Endothelial cell of umbilical vein (primary cell): ENCODE data around the gene UROC1. TPM values are rescaled to one million over a fixed set of nuclear protein-coding genes. Genes with fewer than 3 reads are reported as not detected.

Experiments
- BruUV-seq: library from RNA; stranded (reverse); fragments of 400-500 nt; replicated peaks from 2 replicates; lab custom pipeline; 2021; lab: Mats Ljungman, UMichigan
- CTCF ChIA-PET: fragments of 300-600, 350-600 bp; sonication (Branson Sonifier 250); formaldehyde crosslinking; loops from one replicate; lab custom pipeline; 2021; ENCODE audit warnings: antibody characterized with exemption, inconsistent platforms; lab: Charles Lee
- POLR2A ChIA-PET: fragments of 300-600, 350-600 bp; sonication (Branson Sonifier 250); formaldehyde crosslinking; loops from one replicate; lab custom pipeline; 2021; ENCODE audit warnings: antibody characterized with exemption, inconsistent platforms; lab: Charles Lee
- DNase-seq: peaks from one replicate; pipeline ENCODE4 v3.0.0-alpha.2; 2011; ENCODE audit warnings: low read depth, low spot score
- FAIRE-seq: peaks from 2 replicates; lab custom pipeline; 2011; peaks lifted over from hg19 to GRCh38; lab: Jason Lieb, UNC
- H2AFZ ChIP-seq: 2 replicates; pipeline ENCODE4 v1.6.0; 2012; ENCODE audit warnings: low read depth, low read length, control low read depth, inconsistent platforms
- H3K27ac ChIP-seq: 2 replicates; pipeline ENCODE4 v1.5.1; 2011; ENCODE audit warnings: low read depth, mild to moderate bottlenecking, control low read depth, low read length, moderate library complexity; ENCODE audit not compliant: insufficient read depth
- H3K27me3 ChIP-seq, 2 experiments: 2 replicates each; pipeline versions ENCODE4 v1.6.0 to v1.6.1; 2011; ENCODE audit warnings: low read length in 2 of 2, mixed read lengths in 1 of 2; ENCODE audit not compliant: control insufficient read depth in 2 of 2, insufficient read depth in 2 of 2
- H3K36me3 ChIP-seq, 2 experiments: 2 replicates in 1 of 2; 3 replicates in 1 of 2; pipeline ENCODE4 v1.5.1; 2011; ENCODE audit warnings: low read length in 2 of 2, mild to moderate bottlenecking in 1 of 2, moderate library complexity in 1 of 2; ENCODE audit not compliant: control insufficient read depth in 2 of 2, insufficient read depth in 2 of 2; ENCODE audit errors: extremely low read depth in 1 of 2
- H3K4me1 ChIP-seq: 3 replicates; pipeline ENCODE4 v1.5.1; 2011; ENCODE audit warnings: mild to moderate bottlenecking, low read length; ENCODE audit not compliant: control insufficient read depth, insufficient read depth; ENCODE audit errors: extremely low read depth
- H3K4me2 ChIP-seq: 2 replicates; pipeline ENCODE4 v1.6.1; 2011; ENCODE audit warnings: low read length, control low read depth, mixed read lengths; ENCODE audit not compliant: insufficient read depth
- H3K4me3 ChIP-seq, 3 experiments: fragments of 200-600 bp in 1 of 3; sonication (generic), shearing (Covaris generic) in 1 of 3; replicated peaks in 1 of 3; 2 replicates each; pipeline ENCODE4 v1.5.1; 2011 to 2016; ENCODE audit warnings: control low read depth in 3 of 3, low read length in 3 of 3, mild to moderate bottlenecking in 2 of 3, inconsistent platforms in 1 of 3, low read depth in 1 of 3, moderate library complexity in 1 of 3; ENCODE audit not compliant: insufficient read depth in 1 of 3
- H3K79me2 ChIP-seq: 2 replicates; pipeline ENCODE4 v1.6.0; 2012; ENCODE audit warnings: low read length, inconsistent platforms; ENCODE audit not compliant: control insufficient read depth, insufficient read depth
- H3K9ac ChIP-seq: replicated peaks from 2 replicates; pipeline ENCODE3; 2011; ENCODE audit warnings: low read length, control low read depth; ENCODE audit not compliant: insufficient read depth; ENCODE audit errors: extremely low read depth
- H3K9me1 ChIP-seq: replicated peaks from 3 replicates; pipeline ENCODE4 v1.6.0; 2011; ENCODE audit warnings: mild to moderate bottlenecking, low read length; ENCODE audit not compliant: control insufficient read depth, insufficient read depth; ENCODE audit errors: extremely low read depth
- H3K9me3 ChIP-seq: replicated peaks from 2 replicates; pipeline ENCODE4 v1.5.1; 2012; ENCODE audit warnings: low read length, inconsistent platforms; ENCODE audit not compliant: control insufficient read depth, insufficient read depth
- H4K20me1 ChIP-seq: replicated peaks from 2 replicates; pipeline ENCODE3; 2011; ENCODE audit warnings: mild to moderate bottlenecking, low read length; ENCODE audit not compliant: control insufficient read depth, insufficient read depth; ENCODE audit errors: extremely low read depth
- CTCF ChIP-seq, 2 donors: IDR thresholded peaks; 1 replicate in 1 of 2; 2 replicates in 1 of 2; pipeline ENCODE4 v1.5.1; 2011; ENCODE audit warnings: low read length in 2 of 2, mild to moderate bottlenecking in 2 of 2, moderate library complexity in 2 of 2, control low read depth in 1 of 2, inconsistent platforms in 1 of 2, low read depth in 1 of 2; ENCODE audit not compliant: insufficient read depth in 1 of 2; ENCODE audit errors: extremely low read depth in 1 of 2
- EZH2 ChIP-seq: IDR thresholded peaks from 2 replicates; pipeline ENCODE4 v1.6.1; 2012; ENCODE audit warnings: borderline replicate concordance, low read depth, mild to moderate bottlenecking, moderate library complexity, low read length, inconsistent platforms; ENCODE audit not compliant: severe bottlenecking
- FOS ChIP-seq: IDR thresholded peaks from 2 replicates; pipeline ENCODE4 v1.6.1; 2011; ENCODE audit warnings: mild to moderate bottlenecking, low read length, moderate library complexity, borderline replicate concordance; ENCODE audit not compliant: insufficient read depth
- GATA2 ChIP-seq: IDR thresholded peaks from 2 replicates; pipeline ENCODE4 v1.7.0; 2011; ENCODE audit warnings: low read depth, mild to moderate bottlenecking, moderate library complexity, mixed read lengths, low read length; ENCODE audit not compliant: insufficient read length, insufficient read depth
- JUN ChIP-seq: IDR thresholded peaks from 2 replicates; pipeline ENCODE4 v1.6.1; 2011; ENCODE audit warnings: borderline replicate concordance, low read depth; ENCODE audit not compliant: insufficient read length, insufficient read depth
- MYC ChIP-seq: IDR thresholded peaks from one replicate; pipeline ENCODE4 v1.6.1; 2011; ENCODE audit warnings: mild to moderate bottlenecking, low read depth, low read length
- POLR2A ChIP-seq: IDR thresholded peaks from 2 replicates; pipeline ENCODE4 v1.6.1; 2012; ENCODE audit warnings: low read depth, mild to moderate bottlenecking, control low read depth, low read length
- POLR2AphosphoS5 ChIP-seq: IDR thresholded peaks from 2 replicates; pipeline ENCODE4 v1.6.1; 2012; ENCODE audit warnings: low read depth, mild to moderate bottlenecking, control low read depth, low read length, moderate library complexity; ENCODE audit not compliant: insufficient read depth
- dilution Hi-C: fragments of 300-500 bp; cut with MboI; formaldehyde crosslinking; loops from one replicate; pipeline ENCODE4 v1.15.0; 2019; ENCODE audit warnings: low sequenced_read_pairs; ENCODE audit not compliant: extremely low pct_ligation_motif_present
- intact Hi-C: fragments of 100-400 bp; cut with micrococcal nuclease; formaldehyde crosslinking; loops from one replicate; pipeline ENCODE4 v1.10.0; 2022
- polyA plus RNA-seq, 4 experiments: library from polyadenylated mRNA; depleted of rRNA in 3 of 4; stranded (reverse) in 3 of 4; unstranded in 1 of 4; fragments of >200 nt; gene quantifications; 2 replicates each; pipeline versions ENCODE4 v1.2.1 to v1.2.3, GENCODE V29; 2011 to 2012; ENCODE audit warnings: missing spikeins in 1 of 4
- total RNA-seq: library from RNA; stranded (reverse); gene quantifications from 2 replicates; pipeline ENCODE4 v1.2.3, GENCODE V29; 2021
- TF ChIP-seq, protein P1 (sequence below): IDR thresholded peaks from 2 replicates; pipeline ENCODE4 v1.6.1; 2011; ENCODE audit not compliant: insufficient read depth, insufficient read length

UROC1 gene
- total and polyA plus RNA-seq, 2 donors (not counting 3 experiments of a cell fraction or from before 2014, with no cell fraction given): not detected

- POLR2A ChIA-PET: no interaction called here
- Histone ChIP-seq H3K4me1 (no peaks in the 10 kb centered on the region), H3K27me3 (peaks cover 0 to 10% of the 10 kb centered on the region in 2 experiments), H3K9me1 (no peaks in the 10 kb centered on the region), H3K4me3 (no peak overlapping the region), H3K4me2 (no peak overlapping the region), H3K9ac (no peak overlapping the region), H4K20me1 (no peaks in the 10 kb centered on the region), H3K27ac (no peak overlapping the region), H3K79me2 (no peaks in the 10 kb centered on the region), H3K9me3 (no peaks in the 10 kb centered on the region), H2AFZ (no peak overlapping the region), H3K36me3 (no peaks in the 10 kb centered on the region)
- no peak for FAIRE-seq
- dilution Hi-C loops: no loop called here
- TF ChIP-seq FOS: no peak
- no peak for TF ChIP-seq POLR2AphosphoS5
- TF ChIP-seq EZH2: no peak
- TF ChIP-seq CTCF (IDR thresholded peaks at IDR 0.05; ENCODE audit: extremely low read depth in 1 of 2, insufficient read depth in 1 of 2, low read depth in 1 of 2, low read length in 2 of 2): no peak
- no peak for TF ChIP-seq JUN
- TF ChIP-seq POLR2A: no peak
- TF ChIP-seq, protein P1, sequence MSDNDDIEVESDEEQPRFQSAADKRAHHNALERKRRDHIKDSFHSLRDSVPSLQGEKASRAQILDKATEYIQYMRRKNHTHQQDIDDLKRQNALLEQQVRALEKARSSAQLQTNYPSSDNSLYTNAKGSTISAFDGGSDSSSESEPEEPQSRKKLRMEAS: no peak
- no peak for TF ChIP-seq GATA2
- no peak for TF ChIP-seq MYC
- DNase-seq: no peak
- intact Hi-C loops: no loop called here
- CTCF ChIA-PET: no interaction called here
- no TSS peak for BruUV-seq
Measured at GRCh38 chr3:126556637-126557414, 39.3 kb upstream of the UROC1 start.
